Mesothelial cell of epicardium (in vitro differentiated cells): ENCODE results near the gene CSMD2. TPM values are rescaled to one million over a fixed set of nuclear protein-coding genes. Genes with fewer than 3 reads are reported as not detected.
"Not testable (repeated sequence)": the region's sequence is repeated elsewhere in the genome, so short reads cannot be mapped to it uniquely, and the experiment has no call there.

Experiments used
- DNase-seq, 2 experiments: peaks; one replicate each; pipeline ENCODE4 v3.0.0; 2021; ENCODE audit warnings: low spot score in 2 of 2; ENCODE audit not compliant: unreplicated experiment in 2 of 2
- H3K27ac Mint-ChIP-seq: 2 replicates; pipeline ENCODE4 v1.8.0; 2021; ENCODE audit warnings: mixed read lengths
- H3K27me3 Mint-ChIP-seq: 2 replicates; pipeline ENCODE4 v1.8.0; 2021; ENCODE audit warnings: low read depth, mixed read lengths
- H3K36me3 Mint-ChIP-seq: 2 replicates; pipeline ENCODE4 v1.8.0; 2021; ENCODE audit warnings: mixed read lengths
- H3K4me1 Mint-ChIP-seq: 2 replicates; pipeline ENCODE4 v1.8.0; 2021; ENCODE audit warnings: mixed read lengths
- H3K4me3 Mint-ChIP-seq: 2 replicates; pipeline ENCODE4 v1.8.0; 2021; ENCODE audit warnings: mild to moderate bottlenecking, moderate library complexity, mixed read lengths
- H3K9me3 Mint-ChIP-seq: 2 replicates; pipeline ENCODE4 v1.8.0; 2021; ENCODE audit warnings: mixed read lengths
- CTCF ChIP-seq: fragments of 200-600 bp; sonication (generic); IDR thresholded peaks from one replicate; pipeline ENCODE4 v1.5.0; 2021; ENCODE audit warnings: antibody characterized with exemption; ENCODE audit not compliant: unreplicated experiment
- total RNA-seq: library from RNA; stranded (reverse); gene quantifications from 3 replicates; pipeline ENCODE4 v1.2.1, GENCODE V29; 2021

Gene CSMD2
- total RNA-seq, 1 donor from 2014 or later, result 1.9 TPM

- no peak for TF ChIP-seq CTCF
- H3K4me1 Mint-ChIP-seq, result peaks cover 11% of the 10 kb centered on the region
- no peak overlapping the region for H3K27ac Mint-ChIP-seq
- H3K4me3 Mint-ChIP-seq, result no peak overlapping the region
- H3K36me3 Mint-ChIP-seq, result no peaks in the 10 kb centered on the region
- DNase-seq, result no peak
- peaks cover 4% of the 10 kb centered on the region for H3K9me3 Mint-ChIP-seq
- peaks cover 26% of the 10 kb centered on the region for H3K27me3 Mint-ChIP-seq
These were observed 649.9 kb downstream of the CSMD2 start for GRCh38 chr1:33515112-33515511.

- Mint-ChIP-seq H3K4me3 (no peak overlapping the region), H3K36me3 (no peaks in the 10 kb centered on the region), H3K27ac (no peak overlapping the region), H3K9me3 (peaks cover 9% of the 10 kb centered on the region), H3K27me3 (peaks cover 22% of the 10 kb centered on the region), H3K4me1 (peaks cover 7% of the 10 kb centered on the region)
- TF ChIP-seq CTCF, result no peak
- DNase-seq, result no peak
These were observed 652.6 kb downstream of the CSMD2 start for GRCh38 chr1:33512226-33513011.

GRCh38 chr1:33509276-33509675, 655.8 kb downstream of the CSMD2 start:
- H3K27me3 Mint-ChIP-seq, H3K36me3 Mint-ChIP-seq, H3K4me3 Mint-ChIP-seq, DNase-seq, H3K4me1 Mint-ChIP-seq, H3K27ac Mint-ChIP-seq: not testable (repeated sequence)
- peaks cover 15% of the 10 kb centered on the region for H3K9me3 Mint-ChIP-seq

GRCh38 chr1:33508151-33508550, 656.9 kb downstream of the CSMD2 start:
- no peaks in the 10 kb centered on the region for H3K36me3 Mint-ChIP-seq
- TF ChIP-seq CTCF, result no peak
- H3K9me3 Mint-ChIP-seq, result peaks cover 13% of the 10 kb centered on the region
- H3K27ac Mint-ChIP-seq, result no peak overlapping the region
- no peaks in the 10 kb centered on the region for H3K4me1 Mint-ChIP-seq
- DNase-seq, result no peak
- no peak overlapping the region for H3K4me3 Mint-ChIP-seq
- H3K27me3 Mint-ChIP-seq, result peaks cover 5% of the 10 kb centered on the region

- H3K36me3 Mint-ChIP-seq, result no peaks in the 10 kb centered on the region
- H3K27ac Mint-ChIP-seq, result no peak overlapping the region
- H3K4me3 Mint-ChIP-seq, result no peak overlapping the region
- peaks cover 5% of the 10 kb centered on the region for H3K27me3 Mint-ChIP-seq
- H3K9me3 Mint-ChIP-seq, result peaks cover 11% of the 10 kb centered on the region
- TF ChIP-seq CTCF, result no peak
- no peaks in the 10 kb centered on the region for H3K4me1 Mint-ChIP-seq
- DNase-seq, result no peak
These were observed 657.4 kb downstream of the CSMD2 start for GRCh38 chr1:33507661-33508060.

GRCh38 chr1:33503506-33503905, 661.5 kb downstream of the CSMD2 start:
- Mint-ChIP-seq H3K9me3 (peaks cover 16% of the 10 kb centered on the region), H3K4me3 (no peak overlapping the region), H3K27ac (no peak overlapping the region), H3K4me1 (no peaks in the 10 kb centered on the region), H3K36me3 (peaks cover 9% of the 10 kb centered on the region), H3K27me3 (no peaks in the 10 kb centered on the region)
- DNase-seq, result no peak
- TF ChIP-seq CTCF, result no peak
